Fibroblast of skin of abdomen (primary cell): Measurements from ENCODE around the gene EPHB6.
A peak's percentile ranks its signal among the peaks of the same experiment; 100 is the strongest.

ENCODE experiments used
- DNase-seq: peaks from one replicate; pipeline ENCODE4 v3.0.0-alpha.2; 2013

The EPHB6 gene

GRCh38 chr7:142878315-142878714 lies 23.4 kb downstream of the EPHB6 start:
- no peak for DNase-seq

GRCh38 chr7:142879060-142879459 lies 24.2 kb downstream of the EPHB6 start:
- no peak for DNase-seq

DNA sequence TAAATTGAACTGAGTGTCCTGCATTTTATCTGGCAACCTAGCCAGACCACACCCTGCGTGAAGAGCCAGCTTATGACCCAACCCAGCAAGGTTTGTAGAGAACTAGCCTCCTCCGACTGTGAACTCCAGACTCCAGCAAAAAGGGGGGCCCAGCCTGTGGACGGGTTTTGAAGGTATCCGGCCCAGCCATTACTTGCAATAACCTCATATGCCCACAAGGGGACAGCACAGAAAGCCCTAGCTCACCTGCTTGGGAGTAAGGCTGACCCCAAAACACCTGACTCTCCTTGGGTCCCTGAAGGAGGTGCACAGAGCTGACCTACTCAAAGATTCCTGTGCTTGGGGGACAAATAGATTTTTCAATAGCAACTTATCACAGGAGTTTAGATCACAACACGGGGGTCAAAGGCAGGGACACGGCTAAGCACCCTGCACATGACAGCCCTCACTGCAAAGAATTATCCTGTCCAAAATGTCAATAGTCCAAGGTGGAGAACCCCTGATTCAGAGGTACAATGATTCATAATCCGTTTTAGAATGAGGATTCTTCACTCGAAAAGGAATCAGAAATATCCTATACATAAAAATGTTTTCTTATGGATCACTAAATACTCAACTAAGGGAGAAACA lies 26.1 kb downstream of the EPHB6 start:
- DNase-seq, result peak; percentile 2

GRCh38 chr7:142881586-142882337 lies 26.9 kb downstream of the EPHB6 start:
- DNase-seq, result no peak

GRCh38 chr7:142882338-142882678 lies 27.4 kb downstream of the EPHB6 start:
- no peak for DNase-seq

GRCh38 chr7:142883145-142883544 lies 28.3 kb downstream of the EPHB6 start:
- no peak for DNase-seq

DNA sequence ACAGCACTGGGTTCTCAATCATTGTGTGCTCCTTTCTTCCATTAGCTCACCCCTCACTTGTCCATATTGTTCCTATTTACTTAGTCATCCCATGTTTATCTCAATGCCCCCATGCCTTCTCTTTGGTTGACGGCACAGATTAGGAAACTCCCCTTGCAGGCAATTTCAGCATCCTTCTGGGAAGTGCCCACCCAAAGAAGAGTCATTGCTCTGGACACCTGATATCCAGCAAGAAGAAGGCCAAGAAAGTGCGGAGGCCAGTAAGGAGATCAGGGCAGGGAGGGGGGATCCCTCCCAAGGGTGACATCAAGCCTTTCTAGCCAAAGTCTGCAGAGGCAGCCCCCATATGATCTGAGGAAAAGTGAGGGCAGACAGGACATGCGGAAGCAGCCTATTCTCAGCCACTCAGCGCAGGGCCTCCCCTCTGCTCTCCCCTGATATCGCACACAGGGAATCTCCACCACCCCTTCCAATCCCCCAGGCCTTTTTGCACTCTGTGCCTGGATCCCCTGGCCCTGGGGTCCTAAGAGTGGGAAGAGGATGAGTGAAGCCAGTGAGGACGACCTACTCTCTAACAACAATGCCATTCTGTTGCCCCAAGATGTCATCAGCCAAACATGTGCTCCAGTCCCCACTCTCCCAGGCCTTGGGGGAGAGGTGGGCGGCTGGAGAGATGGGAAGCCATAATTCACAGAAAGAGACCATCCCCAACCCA lies 28.9 kb downstream of the EPHB6 start:
- no peak for DNase-seq

- no peak for DNase-seq
Measured at GRCh38 chr7:142884286-142884640, 29.4 kb downstream of the EPHB6 start.

- DNase-seq, result no peak
Measured at GRCh38 chr7:142885311-142886230, 30.7 kb downstream of the EPHB6 start, which contains the start of gene TRPV6. TSS of gene TRPV6 (minus strand) at chr7:142885745.

DNA sequence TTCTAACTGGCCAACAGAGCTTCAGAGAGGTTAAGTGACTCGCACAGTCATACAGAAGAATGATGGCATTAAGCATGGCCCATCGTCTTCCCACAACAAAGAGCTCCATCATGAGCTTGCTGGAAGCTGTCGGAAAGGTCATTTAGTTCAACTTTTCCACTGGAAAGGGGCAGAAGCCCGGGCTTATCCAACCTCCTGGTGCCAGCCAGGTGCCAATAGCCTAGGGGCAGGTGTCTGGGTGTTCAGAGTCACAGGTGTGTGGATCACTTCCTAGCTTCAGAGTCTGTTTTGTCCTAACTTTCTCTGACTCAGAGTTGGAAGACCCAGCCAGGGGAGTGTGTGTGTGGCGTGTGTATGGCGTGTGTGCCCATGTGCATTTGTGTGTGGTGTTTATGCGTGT lies 32.0 kb downstream of the EPHB6 start:
- no peak for DNase-seq

DNA sequence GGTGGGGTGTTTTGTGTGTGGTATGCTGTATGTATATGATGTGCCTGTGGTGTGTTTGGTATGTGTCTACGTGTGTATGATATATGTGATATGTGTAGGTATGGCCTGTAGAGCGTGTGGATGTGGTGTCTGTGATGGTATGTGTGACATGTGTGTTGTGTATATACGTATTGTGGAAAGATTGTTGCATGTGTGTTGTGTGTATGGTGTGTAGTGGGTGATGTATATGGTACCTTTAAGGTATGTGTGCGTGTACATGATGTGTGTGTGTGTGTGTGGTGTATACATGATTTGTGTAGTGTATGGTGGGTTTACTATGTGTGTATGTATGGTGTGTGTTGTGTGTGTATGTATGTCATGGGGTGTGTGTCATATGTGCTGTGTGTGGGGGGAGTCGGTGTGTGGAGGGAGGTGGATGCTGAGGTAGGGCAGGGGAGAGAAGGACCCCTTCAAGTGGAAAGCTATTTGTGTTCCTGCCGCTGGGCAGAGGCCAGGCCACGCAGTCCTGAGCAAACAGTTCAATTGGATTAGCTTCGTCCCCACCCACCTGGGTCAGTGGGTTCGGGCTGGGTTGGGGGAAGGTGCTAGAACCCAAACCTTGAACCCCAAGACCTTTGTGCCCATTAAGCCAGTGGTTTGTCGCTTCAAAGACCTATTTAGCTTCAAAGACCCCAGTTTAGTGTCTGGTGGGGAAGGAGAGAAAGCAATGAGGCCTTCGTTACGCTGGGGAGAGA lies 32.6 kb downstream of the EPHB6 start:
- DNase-seq, result no peak

DNA sequence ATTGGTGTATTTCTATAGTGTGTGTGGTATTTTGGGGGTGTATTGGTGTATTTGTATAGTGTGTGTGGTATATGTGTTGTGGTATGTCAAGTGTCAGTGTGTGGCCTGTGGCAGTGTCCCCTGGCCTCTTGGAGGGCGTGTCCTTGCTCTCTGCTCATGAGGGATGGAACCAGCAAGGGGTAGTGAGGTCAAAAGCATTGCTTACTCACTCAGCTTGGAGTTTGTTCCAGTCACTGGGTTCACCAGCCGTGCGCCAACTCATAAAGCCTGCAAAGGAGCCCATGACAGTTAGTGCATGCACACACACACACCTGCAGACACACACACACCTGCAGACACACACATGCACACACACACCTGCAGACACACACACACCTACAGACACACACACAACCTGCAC lies 34.9 kb downstream of the EPHB6 start:
- DNase-seq, result no peak

- DNase-seq, result no peak
Measured at GRCh38 chr7:142890874-142891485, 36.1 kb downstream of the EPHB6 start.

DNA sequence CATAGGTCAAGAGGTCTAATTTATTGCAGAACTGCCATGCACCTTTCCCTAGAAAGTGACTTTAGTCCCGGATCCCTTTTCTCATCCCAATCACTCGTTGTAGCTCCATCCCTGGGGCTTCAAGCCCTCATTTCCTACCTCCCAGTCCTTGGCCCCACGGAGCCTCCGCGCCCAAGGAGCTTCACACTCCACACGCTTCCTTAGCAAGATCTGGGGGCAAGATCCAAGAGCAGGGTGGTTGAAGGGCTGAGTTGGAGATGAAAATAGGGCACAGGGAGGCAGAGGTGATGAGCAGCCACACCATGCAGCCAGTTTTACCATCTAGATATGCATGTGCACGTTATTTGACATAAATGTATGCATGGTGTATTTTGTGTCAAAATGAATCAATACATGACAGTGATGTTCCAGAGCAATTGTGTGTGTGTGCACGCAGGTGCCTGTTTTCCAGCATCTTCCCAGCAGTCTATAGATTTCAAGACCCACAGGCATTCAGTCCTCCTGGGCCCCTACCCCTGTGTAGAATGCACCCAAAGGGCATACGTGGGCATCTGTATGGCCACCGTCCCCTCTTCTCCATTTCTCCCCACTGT lies 36.7 kb downstream of the EPHB6 start:
- no peak for DNase-seq

- no peak for DNase-seq
Measured at GRCh38 chr7:142892951-142893350, 38.1 kb downstream of the EPHB6 start.

DNA sequence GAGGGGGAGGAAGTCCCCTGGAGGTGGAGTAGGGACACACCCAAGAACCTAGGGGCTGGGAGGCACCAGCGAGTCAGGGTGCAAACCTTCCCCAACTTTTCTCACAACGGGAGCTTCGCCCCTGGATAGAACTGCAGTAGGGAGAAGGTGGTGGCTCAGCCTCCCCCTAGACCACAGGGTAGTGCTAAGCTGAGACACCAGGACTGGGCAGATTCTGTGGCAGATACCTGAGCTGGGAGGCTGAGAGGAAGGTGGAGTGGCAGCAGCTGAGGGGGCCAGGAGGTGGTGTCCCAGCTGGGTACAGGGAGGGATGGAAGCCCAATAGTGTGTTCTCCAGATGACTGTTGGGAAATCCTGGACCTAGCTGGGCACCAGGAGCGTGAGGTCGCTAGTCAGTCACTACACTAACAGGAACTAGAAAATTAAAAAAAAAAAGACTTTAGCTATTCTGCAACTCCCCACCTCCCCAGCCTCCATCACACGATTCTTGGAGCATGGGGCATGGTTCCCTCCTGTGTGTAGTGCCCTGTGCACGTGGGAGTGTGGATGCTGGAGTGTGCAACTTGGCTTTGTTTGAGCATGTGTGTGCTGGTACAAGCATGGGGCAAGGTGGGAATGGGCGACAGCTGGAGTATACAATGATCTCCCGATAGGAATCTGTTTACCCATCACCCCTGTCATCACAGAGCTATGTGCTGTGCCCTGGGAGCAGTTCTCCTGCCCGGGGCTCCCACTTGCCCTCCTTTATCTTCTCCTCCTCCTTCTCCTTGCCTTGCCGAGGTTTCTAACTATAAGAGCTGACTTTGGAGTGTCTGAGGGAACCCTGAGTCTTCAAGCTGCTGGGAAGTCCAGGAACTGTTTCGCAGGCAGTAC lies 39.5 kb downstream of the EPHB6 start:
- DNase-seq, result no peak

- no peak for DNase-seq
Measured at GRCh38 chr7:142894985-142895593, 40.2 kb downstream of the EPHB6 start.

GRCh38 chr7:142896151-142896550 lies 41.3 kb downstream of the EPHB6 start:
- DNase-seq, result no peak

GRCh38 chr7:142896741-142897379 lies 42.0 kb downstream of the EPHB6 start:
- DNase-seq, result no peak
